Panc1 (cell line): ENCODE data around the gene MARCHF2. TPM values are rescaled to one million over a fixed set of nuclear protein-coding genes. Genes with fewer than 3 reads are reported as not detected.
A peak's percentile ranks its signal among the peaks of the same experiment; 100 is the strongest.

ENCODE experiments used
- ATAC-seq: fragments of 200-7000 bp; cut with Tn5 transposase; 2 replicates; pipeline ENCODE4 v1.9.1; 2020; ENCODE audit warnings: mild to moderate bottlenecking, moderate library complexity
- BruUV-seq: library from RNA; stranded (reverse); fragments of 400-500 nt; replicated peaks from 2 replicates; lab custom pipeline; 2021; lab: Mats Ljungman, UMichigan
- CTCF ChIA-PET: fragments of 300-600 bp; sonication (Branson Sonifier 250); formaldehyde crosslinking; loops from one replicate; lab custom pipeline; 2022; ENCODE audit warnings: antibody characterized with exemption; lab: Charles Lee
- POLR2A ChIA-PET: fragments of 300-600 bp; sonication (Branson Sonifier 250); formaldehyde crosslinking; loops from one replicate; lab custom pipeline; 2022; ENCODE audit warnings: antibody characterized with exemption; lab: Charles Lee
- DNase-seq: peaks from one replicate; pipeline ENCODE4 v3.0.0-alpha.2; 2010; ENCODE audit warnings: low read depth, low spot score
- H3K27ac ChIP-seq: 2 replicates; pipeline ENCODE4 v1.5.1; 2011; ENCODE audit warnings: mild to moderate bottlenecking, low read length, inconsistent platforms
- H3K27me3 ChIP-seq: fragments of 200-500 bp; sonication (Bioruptor generic); 2 replicates; pipeline ENCODE4 v1.6.0; 2014; ENCODE audit warnings: low read length, inconsistent platforms; ENCODE audit not compliant: control insufficient read depth, insufficient read depth
- H3K36me3 ChIP-seq: fragments of 200-500 bp; sonication (Bioruptor generic); 2 replicates; pipeline ENCODE4 v1.5.1; 2014; ENCODE audit warnings: inconsistent platforms, mild to moderate bottlenecking, low read length, moderate library complexity; ENCODE audit not compliant: control insufficient read depth, insufficient read depth
- H3K4me1 ChIP-seq: 2 replicates; pipeline ENCODE4 v1.5.1; 2011; ENCODE audit warnings: inconsistent platforms, mild to moderate bottlenecking, low read length, moderate library complexity; ENCODE audit not compliant: control insufficient read depth, insufficient read depth
- H3K4me3 ChIP-seq, 2 experiments: 2 replicates each; pipeline ENCODE4 v1.5.1; 2011 to 2012; ENCODE audit warnings: low read depth in 2 of 2, low read length in 2 of 2, mild to moderate bottlenecking in 2 of 2, inconsistent platforms in 1 of 2, moderate library complexity in 1 of 2
- H3K9me3 ChIP-seq: fragments of 200-500 bp; sonication (Bioruptor generic); 2 replicates; pipeline ENCODE4 v1.5.1; 2014; ENCODE audit warnings: low read depth, mild to moderate bottlenecking, inconsistent platforms, low read length, moderate library complexity; ENCODE audit not compliant: control insufficient read depth, insufficient read depth
- POLR2AphosphoS5 ChIP-seq: IDR thresholded peaks from 2 replicates; pipeline ENCODE4 v1.6.1; 2012; ENCODE audit warnings: mild to moderate bottlenecking, low read depth, low read length, moderate library complexity
- SIN3A ChIP-seq: IDR thresholded peaks from 2 replicates; pipeline ENCODE4 v1.6.1; 2012; ENCODE audit warnings: low read depth, mild to moderate bottlenecking, low read length, moderate library complexity, borderline replicate concordance; ENCODE audit not compliant: insufficient read depth
- TCF7L2 ChIP-seq: IDR thresholded peaks from 2 replicates; pipeline ENCODE4 v1.6.1; 2011; ENCODE audit warnings: mild to moderate bottlenecking, low read depth, low read length, inconsistent platforms
- in situ Hi-C: cut with HindIII; loops from 2 replicates; pipeline ENCODE4 v1.10.0; 2016; ENCODE audit warnings: low sequenced_read_pairs, low pct_unique_long_range_greater_than_20kb
- intact Hi-C: fragments of 100-400 bp; cut with micrococcal nuclease; formaldehyde crosslinking; loops from one replicate; pipeline ENCODE4 v1.10.0; 2022; ENCODE audit not compliant: unreplicated experiment
- total RNA-seq: library from RNA; stranded (reverse); gene quantifications from one replicate; pipeline ENCODE4 v1.2.1, GENCODE V29; 2021; ENCODE audit not compliant: unreplicated experiment
- TF ChIP-seq, protein P1 (sequence below): fragments of 450-650 bp; IDR thresholded peaks from 2 replicates; pipeline ENCODE4 v1.5.1; 2017; ENCODE audit warnings: mild to moderate bottlenecking
- TF ChIP-seq, protein P2 (sequence below), 2 experiments: IDR thresholded peaks; 2 replicates each; pipeline ENCODE4 v1.6.1; 2011 to 2012; ENCODE audit warnings: low read depth in 2 of 2, control low read depth in 1 of 2, low read length in 1 of 2, mild to moderate bottlenecking in 1 of 2, moderate library complexity in 1 of 2; ENCODE audit not compliant: insufficient read depth in 1 of 2

MARCHF2 gene
- total RNA-seq, 1 experiment from 2014 or later, result 32.6 TPM

DNA sequence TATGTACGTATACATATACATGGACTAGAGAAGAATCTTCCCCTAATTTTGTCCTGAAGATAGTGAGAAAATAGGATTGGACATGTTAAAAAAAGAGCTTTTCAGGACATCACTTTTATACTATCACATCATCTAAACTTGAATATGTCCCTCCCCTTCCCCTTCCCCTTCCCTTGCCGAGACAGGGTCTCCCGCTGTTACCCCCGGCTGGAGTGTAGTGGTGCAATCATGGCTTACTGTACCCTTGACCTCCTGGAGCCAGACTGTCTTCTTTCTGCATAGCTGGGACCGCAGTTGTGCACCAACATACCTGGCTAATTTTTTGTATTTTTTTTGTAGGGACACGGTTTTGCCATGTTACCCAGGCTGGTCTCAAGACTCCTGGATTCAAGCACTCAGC lies 38.3 kb downstream of the MARCHF2 start:
- Histone ChIP-seq H3K27ac (peak overlapping the region; percentile 41; the same call in 1 of the 2 replicates), H3K4me1 (peaks cover 61% of the 10 kb centered on the region), H3K4me3 (no peak overlapping the region), H3K9me3 (no peaks in the 10 kb centered on the region), H3K27me3 (no peaks in the 10 kb centered on the region), H3K36me3 (peaks cover 13% of the 10 kb centered on the region; the same call in 1 of the 2 replicates)
- ATAC-seq, result no peak
- ChIA-PET POLR2A (no interaction called here), CTCF (no interaction called here)
- intact Hi-C loops, result loop anchor here (10.0 kb wide), 1 partner anchor 97 kb away; no protein-coding TSS in a partner anchor
- in situ Hi-C loops, result no loop called here
- BruUV-seq, result no TSS peak
- no peak for TF ChIP-seq SIN3A
- TF ChIP-seq, protein P1, sequence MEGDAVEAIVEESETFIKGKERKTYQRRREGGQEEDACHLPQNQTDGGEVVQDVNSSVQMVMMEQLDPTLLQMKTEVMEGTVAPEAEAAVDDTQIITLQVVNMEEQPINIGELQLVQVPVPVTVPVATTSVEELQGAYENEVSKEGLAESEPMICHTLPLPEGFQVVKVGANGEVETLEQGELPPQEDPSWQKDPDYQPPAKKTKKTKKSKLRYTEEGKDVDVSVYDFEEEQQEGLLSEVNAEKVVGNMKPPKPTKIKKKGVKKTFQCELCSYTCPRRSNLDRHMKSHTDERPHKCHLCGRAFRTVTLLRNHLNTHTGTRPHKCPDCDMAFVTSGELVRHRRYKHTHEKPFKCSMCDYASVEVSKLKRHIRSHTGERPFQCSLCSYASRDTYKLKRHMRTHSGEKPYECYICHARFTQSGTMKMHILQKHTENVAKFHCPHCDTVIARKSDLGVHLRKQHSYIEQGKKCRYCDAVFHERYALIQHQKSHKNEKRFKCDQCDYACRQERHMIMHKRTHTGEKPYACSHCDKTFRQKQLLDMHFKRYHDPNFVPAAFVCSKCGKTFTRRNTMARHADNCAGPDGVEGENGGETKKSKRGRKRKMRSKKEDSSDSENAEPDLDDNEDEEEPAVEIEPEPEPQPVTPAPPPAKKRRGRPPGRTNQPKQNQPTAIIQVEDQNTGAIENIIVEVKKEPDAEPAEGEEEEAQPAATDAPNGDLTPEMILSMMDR, result no peak
- TF ChIP-seq POLR2AphosphoS5, result no peak
- TF ChIP-seq, protein P2, sequence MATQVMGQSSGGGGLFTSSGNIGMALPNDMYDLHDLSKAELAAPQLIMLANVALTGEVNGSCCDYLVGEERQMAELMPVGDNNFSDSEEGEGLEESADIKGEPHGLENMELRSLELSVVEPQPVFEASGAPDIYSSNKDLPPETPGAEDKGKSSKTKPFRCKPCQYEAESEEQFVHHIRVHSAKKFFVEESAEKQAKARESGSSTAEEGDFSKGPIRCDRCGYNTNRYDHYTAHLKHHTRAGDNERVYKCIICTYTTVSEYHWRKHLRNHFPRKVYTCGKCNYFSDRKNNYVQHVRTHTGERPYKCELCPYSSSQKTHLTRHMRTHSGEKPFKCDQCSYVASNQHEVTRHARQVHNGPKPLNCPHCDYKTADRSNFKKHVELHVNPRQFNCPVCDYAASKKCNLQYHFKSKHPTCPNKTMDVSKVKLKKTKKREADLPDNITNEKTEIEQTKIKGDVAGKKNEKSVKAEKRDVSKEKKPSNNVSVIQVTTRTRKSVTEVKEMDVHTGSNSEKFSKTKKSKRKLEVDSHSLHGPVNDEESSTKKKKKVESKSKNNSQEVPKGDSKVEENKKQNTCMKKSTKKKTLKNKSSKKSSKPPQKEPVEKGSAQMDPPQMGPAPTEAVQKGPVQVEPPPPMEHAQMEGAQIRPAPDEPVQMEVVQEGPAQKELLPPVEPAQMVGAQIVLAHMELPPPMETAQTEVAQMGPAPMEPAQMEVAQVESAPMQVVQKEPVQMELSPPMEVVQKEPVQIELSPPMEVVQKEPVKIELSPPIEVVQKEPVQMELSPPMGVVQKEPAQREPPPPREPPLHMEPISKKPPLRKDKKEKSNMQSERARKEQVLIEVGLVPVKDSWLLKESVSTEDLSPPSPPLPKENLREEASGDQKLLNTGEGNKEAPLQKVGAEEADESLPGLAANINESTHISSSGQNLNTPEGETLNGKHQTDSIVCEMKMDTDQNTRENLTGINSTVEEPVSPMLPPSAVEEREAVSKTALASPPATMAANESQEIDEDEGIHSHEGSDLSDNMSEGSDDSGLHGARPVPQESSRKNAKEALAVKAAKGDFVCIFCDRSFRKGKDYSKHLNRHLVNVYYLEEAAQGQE (IDR thresholded peaks at IDR 0.05; ENCODE audit: insufficient read depth in 1 of 2, low read depth in 2 of 2, low read length in 1 of 2), result no peak
- TF ChIP-seq TCF7L2, result no peak
- DNase-seq, result no peak

DNA sequence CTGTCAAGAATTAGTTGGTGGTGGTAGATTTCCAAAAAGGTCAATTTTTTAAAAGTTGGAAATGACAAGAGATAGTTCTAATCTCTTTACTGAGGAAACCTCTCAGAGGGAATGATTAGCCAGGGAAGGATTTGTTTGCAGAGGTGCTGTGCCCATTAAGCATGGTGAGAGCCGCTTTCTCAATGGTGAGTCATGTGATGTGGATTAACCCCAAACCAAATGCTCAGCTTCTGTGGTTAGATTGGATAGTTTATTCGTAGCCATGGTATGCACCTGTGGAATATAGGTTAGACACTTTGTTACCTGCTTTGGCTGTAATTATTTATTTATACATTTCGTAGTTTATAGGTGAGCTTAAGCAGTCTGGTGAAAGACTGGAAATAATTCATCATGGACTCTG lies 38.8 kb downstream of the MARCHF2 start:
- H3K9me3 ChIP-seq, result no peaks in the 10 kb centered on the region
- intact Hi-C loops (loop anchor here (10.0 kb wide), 1 partner anchor 97 kb away; no protein-coding TSS in a partner anchor), in situ Hi-C loops (no loop called here)
- CTCF ChIA-PET, result no interaction called here
- H3K36me3 ChIP-seq, result peaks cover 8% of the 10 kb centered on the region; the same call in 1 of the 2 replicates
- H3K4me3 ChIP-seq, result no peak overlapping the region
- TF ChIP-seq POLR2AphosphoS5, result no peak
- TF ChIP-seq, protein P2 (IDR thresholded peaks at IDR 0.05; ENCODE audit: insufficient read depth in 1 of 2, low read depth in 2 of 2, low read length in 1 of 2), result no peak
- TF ChIP-seq, protein P1, result no peak
- TF ChIP-seq TCF7L2, result no peak
- no peak for TF ChIP-seq SIN3A
- H3K27me3 ChIP-seq, result no peaks in the 10 kb centered on the region
- POLR2A ChIA-PET, result no interaction called here
- ATAC-seq (peak; percentile 68), DNase-seq (no peak)
- H3K4me1 ChIP-seq, result peaks cover 61% of the 10 kb centered on the region
- no peak overlapping the region; the same call in 1 of the 2 replicates for H3K27ac ChIP-seq
- no TSS peak for BruUV-seq
